ES-I3 (cell line): ENCODE results near the gene ADAMTSL4.
"Not testable (repeated sequence)": the region's sequence is repeated elsewhere in the genome, so short reads cannot be mapped to it uniquely, and the experiment has no call there.

Source experiments
- H3K36me3 ChIP-seq: 2 replicates; pipeline ENCODE4 v1.6.1; 2013; ENCODE audit warnings: mild to moderate bottlenecking, low read length, control low read depth, moderate library complexity; ENCODE audit not compliant: insufficient read depth
- H3K4me1 ChIP-seq: 2 replicates; pipeline ENCODE4 v1.6.1; 2013; ENCODE audit warnings: mild to moderate bottlenecking, control low read depth, low read length; ENCODE audit not compliant: insufficient read depth
- H3K9ac ChIP-seq: 2 replicates; pipeline ENCODE4 v1.6.1; 2013; ENCODE audit warnings: low read depth, mild to moderate bottlenecking, low read length, moderate library complexity
- H3K9me3 ChIP-seq: 2 replicates; pipeline ENCODE4 v1.6.1; 2013; ENCODE audit warnings: mild to moderate bottlenecking, low read length, moderate library complexity; ENCODE audit not compliant: control insufficient read depth, insufficient read depth

ADAMTSL4 gene

DNA sequence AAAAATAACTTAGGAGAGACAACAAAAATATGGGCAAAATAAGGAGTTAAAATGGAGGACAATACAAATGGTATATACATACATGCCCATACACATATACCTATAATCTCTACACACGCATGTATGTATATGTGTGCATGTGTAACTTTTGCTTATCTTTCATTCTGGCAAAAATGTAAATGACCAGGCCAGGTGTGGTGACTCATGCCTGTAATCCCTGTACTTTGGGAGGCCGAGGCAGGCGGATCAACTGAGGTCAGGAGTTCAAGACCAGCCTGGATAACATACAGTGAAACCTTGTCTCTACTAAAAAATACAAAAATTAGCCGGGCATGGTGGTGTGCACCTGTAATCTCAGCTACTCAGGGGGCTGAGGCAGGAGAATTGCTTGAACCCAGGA, 49.1 kb downstream of the ADAMTSL4 start:
- not testable (repeated sequence) for H3K9me3 ChIP-seq, H3K9ac ChIP-seq, H3K36me3 ChIP-seq, H3K4me1 ChIP-seq

GRCh38 chr1:150601540-150601939, 52.3 kb downstream of the ADAMTSL4 start:
- Histone ChIP-seq H3K36me3 (no peaks in the 10 kb centered on the region; the same call in 1 of the 2 replicates), H3K4me1 (peaks cover 16% of the 10 kb centered on the region), H3K9ac (no peak overlapping the region), H3K9me3 (no peaks in the 10 kb centered on the region)

DNA sequence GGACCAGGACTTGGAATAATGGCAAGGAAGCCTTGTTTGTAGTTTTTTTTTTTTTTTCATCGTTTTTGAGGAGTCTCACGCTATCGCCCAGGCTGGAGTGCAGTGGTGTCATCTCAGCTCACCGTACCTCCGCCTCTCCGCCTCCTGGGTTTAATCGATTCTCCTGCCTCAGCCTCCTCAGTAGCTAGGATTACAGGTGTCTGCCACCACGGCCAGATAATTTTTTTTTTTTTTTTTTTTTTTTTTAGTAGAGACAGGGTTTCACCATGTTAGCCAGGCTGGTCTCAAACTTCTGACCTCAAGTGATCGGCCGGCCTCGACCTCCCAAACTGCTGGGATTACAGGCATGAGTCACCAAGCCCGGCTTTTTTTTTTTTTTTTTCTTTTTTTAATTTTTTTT, 53.2 kb downstream of the ADAMTSL4 start:
- not testable (repeated sequence) for H3K9me3 ChIP-seq, H3K36me3 ChIP-seq, H3K9ac ChIP-seq
- H3K4me1 ChIP-seq: peaks cover 16% of the 10 kb centered on the region

- Histone ChIP-seq H3K9ac (no peak overlapping the region), H3K9me3 (no peaks in the 10 kb centered on the region)
Observed at GRCh38 chr1:150603711-150604110, 54.5 kb downstream of the ADAMTSL4 start.

GRCh38 chr1:150604226-150604588, 55.0 kb downstream of the ADAMTSL4 start:
- H3K36me3 ChIP-seq: no peaks in the 10 kb centered on the region; the same call in none of the 2 replicates
- H3K4me1 ChIP-seq: peaks cover 16% of the 10 kb centered on the region
- no peak overlapping the region for H3K9ac ChIP-seq
- H3K9me3 ChIP-seq: no peaks in the 10 kb centered on the region

More at GRCh38 chr1:150603711-150604110, 54.5 kb downstream of the ADAMTSL4 start:
- Histone ChIP-seq H3K4me1 (peaks cover 16% of the 10 kb centered on the region), H3K36me3 (no peaks in the 10 kb centered on the region; the same call in 1 of the 2 replicates)

DNA sequence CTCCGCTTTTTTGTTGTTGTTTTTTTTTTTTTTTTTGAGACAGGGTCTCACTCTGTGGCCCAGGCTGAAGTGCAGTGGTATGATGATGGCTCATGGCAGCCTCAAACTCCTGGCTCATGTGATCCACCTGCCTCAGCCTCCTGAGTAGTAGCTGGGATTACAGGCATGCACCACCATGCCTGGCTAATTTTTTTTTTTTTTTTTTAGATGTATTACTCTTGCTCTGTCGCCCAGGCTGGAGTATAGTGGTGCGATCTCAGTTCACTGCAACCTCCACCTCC, 56.2 kb downstream of the ADAMTSL4 start:
- not testable (repeated sequence) for H3K9ac ChIP-seq, H3K36me3 ChIP-seq, H3K9me3 ChIP-seq
- H3K4me1 ChIP-seq: peaks cover 22% of the 10 kb centered on the region

DNA sequence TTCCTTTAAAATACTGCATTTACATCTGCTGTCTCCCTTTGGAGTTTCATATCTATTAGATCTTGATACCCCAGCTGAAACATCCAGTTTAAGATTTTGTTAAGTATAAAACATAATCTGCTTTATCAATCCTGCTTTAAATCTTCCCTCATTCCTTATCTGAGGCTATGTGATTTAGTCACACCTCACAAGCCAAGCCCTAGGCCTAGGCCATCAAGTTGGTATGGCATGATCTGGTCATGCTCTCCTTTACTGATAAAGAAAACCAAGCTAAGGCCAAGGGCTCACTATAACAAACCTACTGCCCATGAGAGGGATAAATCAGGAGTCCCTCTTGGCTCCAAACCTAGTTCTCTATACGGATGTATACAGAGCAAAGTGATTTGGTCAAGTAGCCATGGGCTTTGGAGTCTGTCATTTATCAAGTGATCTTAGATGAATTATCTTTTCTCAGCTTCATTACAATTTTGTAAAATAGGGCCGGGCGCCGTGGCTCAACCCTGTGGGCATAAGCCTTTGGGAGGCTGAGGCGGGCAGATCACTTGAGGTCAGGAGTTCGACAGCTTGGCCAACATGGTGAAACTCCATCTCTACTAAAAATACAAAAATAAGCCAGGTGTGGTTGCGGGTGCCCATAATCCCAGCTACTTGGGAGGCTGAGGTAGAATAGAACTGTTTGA, 57.4 kb downstream of the ADAMTSL4 start:
- peaks cover 27% of the 10 kb centered on the region for H3K4me1 ChIP-seq
- H3K9me3 ChIP-seq: no peaks in the 10 kb centered on the region

GRCh38 chr1:150609732-150610131, 60.5 kb downstream of the ADAMTSL4 start:
- H3K9me3 ChIP-seq: no peaks in the 10 kb centered on the region
- peaks cover 16% of the 10 kb centered on the region for H3K4me1 ChIP-seq
- H3K9ac ChIP-seq: no peak overlapping the region
- H3K36me3 ChIP-seq: peaks cover 5% of the 10 kb centered on the region

More for the DNA sequence above, 57.4 kb downstream of the ADAMTSL4 start:
- no peak overlapping the region for H3K9ac ChIP-seq
- peaks cover 5% of the 10 kb centered on the region for H3K36me3 ChIP-seq
